H1 (cell line): ENCODE results near the gene KRTAP4-12. TPM values are rescaled to one million over a fixed set of nuclear protein-coding genes. Genes with fewer than 3 reads are reported as not detected.

Experiments used
- CTCF ChIA-PET: fragments of 300-600 bp; sonication (Branson Sonifier 250); formaldehyde crosslinking; loops from one replicate; lab custom pipeline; 2021; ENCODE audit not compliant: partially characterized antibody; lab: Charles Lee
- POLR2A ChIA-PET: fragments of 300-600 bp; sonication (Branson Sonifier 250); formaldehyde crosslinking; loops from one replicate; lab custom pipeline; 2021; ENCODE audit warnings: inconsistent platforms; ENCODE audit not compliant: partially characterized antibody; lab: Charles Lee
- DNase-seq, 2 experiments: peaks; one replicate each; pipeline versions ENCODE4 v3.0.0 to v3.0.0-alpha.2; 2010 to 2022; ENCODE audit warnings: low spot score in 2 of 2, low read depth in 1 of 2, mixed read lengths in 1 of 2
- FAIRE-seq: peaks from 2 replicates; lab custom pipeline; 2011; peaks lifted over from hg19 to GRCh38; lab: Jason Lieb, UNC
- H2AFZ ChIP-seq: 2 replicates; pipeline ENCODE4 v1.8.1; 2012; ENCODE audit warnings: low read length, inconsistent platforms
- H2AK5ac ChIP-seq: 2 replicates; pipeline ENCODE4 v1.6.1; 2013; ENCODE audit warnings: low read depth, low read length
- H2BK120ac ChIP-seq: replicated peaks from 2 replicates; pipeline ENCODE3; 2013; ENCODE audit warnings: low read depth, low read length, inconsistent platforms
- H2BK12ac ChIP-seq: 2 replicates; pipeline ENCODE4 v1.6.1; 2013; ENCODE audit warnings: low read depth, low read length
- H2BK15ac ChIP-seq: 2 replicates; pipeline ENCODE4 v1.6.1; 2013; ENCODE audit warnings: low read length
- H2BK20ac ChIP-seq: 2 replicates; pipeline ENCODE4 v1.6.1; 2013; ENCODE audit warnings: low read length
- H2BK5ac ChIP-seq: 2 replicates; pipeline ENCODE4 v1.6.1; 2013; ENCODE audit warnings: low read depth, low read length
- H3K14ac ChIP-seq: 2 replicates; pipeline ENCODE4 v1.6.1; 2013; ENCODE audit warnings: inconsistent platforms; ENCODE audit not compliant: insufficient read length
- H3K18ac ChIP-seq: 2 replicates; pipeline ENCODE4 v1.6.1; 2013; ENCODE audit warnings: low read length; ENCODE audit errors: extremely low read depth
- H3K23ac ChIP-seq: 2 replicates; pipeline ENCODE4 v1.6.1; 2013; ENCODE audit warnings: inconsistent platforms; ENCODE audit not compliant: insufficient read length
- H3K23me2 ChIP-seq: 2 replicates; pipeline ENCODE4 v1.6.1; 2013; ENCODE audit warnings: low read depth, low read length
- H3K27ac ChIP-seq: 2 replicates; pipeline ENCODE4 v1.6.1; 2011; ENCODE audit warnings: low read depth, low read length, inconsistent platforms
- H3K27me3 ChIP-seq, 4 experiments: replicated peaks in 1 of 4; 1 replicate in 1 of 4; 2 replicates in 3 of 4; pipeline versions ENCODE4 v1.6.1 to v1.8.1; 2011 to 2013; ENCODE audit warnings: low read length in 3 of 4, mild to moderate bottlenecking in 3 of 4, inconsistent platforms in 2 of 4, mixed read lengths in 2 of 4, moderate library complexity in 1 of 4; ENCODE audit not compliant: control insufficient read depth in 3 of 4, insufficient read depth in 3 of 4; ENCODE audit errors: extremely low read depth in 1 of 4
- H3K36me3 ChIP-seq, 4 experiments: 2 replicates each; pipeline versions ENCODE4 v1.6.1 to v1.8.1; 2011 to 2013; ENCODE audit warnings: mild to moderate bottlenecking in 4 of 4, low read length in 3 of 4, moderate library complexity in 2 of 4, control low read depth in 1 of 4, inconsistent platforms in 1 of 4; ENCODE audit not compliant: insufficient read depth in 4 of 4, control insufficient read depth in 2 of 4
- H3K4ac ChIP-seq: replicated peaks from 2 replicates; pipeline ENCODE3; 2013; ENCODE audit warnings: low read length, low read depth, mixed read lengths, inconsistent platforms; ENCODE audit not compliant: insufficient read length
- H3K4me1 ChIP-seq, 4 experiments: replicated peaks in 1 of 4; 1 replicate in 1 of 4; 2 replicates in 3 of 4; pipeline versions ENCODE4 v1.6.1 to v1.8.1; 2011 to 2013; ENCODE audit warnings: low read length in 3 of 4, inconsistent platforms in 2 of 4, mixed read lengths in 1 of 4; ENCODE audit not compliant: insufficient read depth in 4 of 4, control insufficient read depth in 3 of 4
- H3K4me2 ChIP-seq, 2 experiments: 2 replicates each; pipeline versions ENCODE4 v1.6.1 to v1.8.1; 2011 to 2013; ENCODE audit warnings: low read depth in 2 of 2, low read length in 2 of 2, control low read depth in 1 of 2, inconsistent platforms in 1 of 2, mild to moderate bottlenecking in 1 of 2; ENCODE audit not compliant: insufficient read depth in 1 of 2
- H3K4me3 ChIP-seq, 4 experiments: fragments of 200-600, 300-600 bp in 1 of 4; sonication (generic), shearing (Covaris generic), sonication (Bioruptor Twin) in 1 of 4; 2 replicates each; pipeline versions ENCODE4 v1.5.1 to v1.8.1; 2011 to 2016; ENCODE audit warnings: low read length in 4 of 4, low read depth in 3 of 4, control low read depth in 2 of 4, inconsistent platforms in 2 of 4, mild to moderate bottlenecking in 2 of 4, mixed read lengths in 1 of 4, moderate library complexity in 1 of 4; ENCODE audit not compliant: insufficient read depth in 2 of 4; ENCODE audit errors: extremely low read depth in 1 of 4
- H3K56ac ChIP-seq: replicated peaks from 2 replicates; pipeline ENCODE3; 2013; ENCODE audit warnings: low read depth, mild to moderate bottlenecking, mixed read lengths, low read length, inconsistent platforms; ENCODE audit not compliant: insufficient read length
- H3K79me1 ChIP-seq: 2 replicates; pipeline ENCODE4 v1.6.1; 2013; ENCODE audit warnings: low read depth, low read length, control low read depth
- H3K79me2 ChIP-seq, 2 experiments: 2 replicates each; pipeline versions ENCODE4 v1.6.1 to v1.8.1; 2012 to 2013; ENCODE audit warnings: low read length in 2 of 2, mild to moderate bottlenecking in 2 of 2, inconsistent platforms in 1 of 2; ENCODE audit not compliant: insufficient read depth in 2 of 2, control insufficient read depth in 1 of 2
- H3K9ac ChIP-seq, 4 experiments: replicated peaks in 1 of 4; 1 replicate in 1 of 4; 2 replicates in 3 of 4; pipeline versions ENCODE4 v1.6.1 to v1.8.1; 2011 to 2013; ENCODE audit warnings: low read depth in 3 of 4, low read length in 3 of 4, control low read depth in 2 of 4, mild to moderate bottlenecking in 2 of 4, moderate library complexity in 2 of 4, inconsistent platforms in 1 of 4; ENCODE audit errors: extremely low read depth in 1 of 4
- H3K9me3 ChIP-seq, 2 experiments: 2 replicates each; pipeline versions ENCODE4 v1.6.1 to v1.8.1; 2012 to 2013; ENCODE audit warnings: mild to moderate bottlenecking in 2 of 2, moderate library complexity in 2 of 2, control low read depth in 1 of 2, inconsistent platforms in 1 of 2, low read depth in 1 of 2, low read length in 1 of 2, mixed read lengths in 1 of 2; ENCODE audit not compliant: insufficient read depth in 2 of 2
- H4K20me1 ChIP-seq, 2 experiments: replicated peaks in 1 of 2; 2 replicates each; pipeline versions ENCODE3 to v1.8.1; 2011 to 2013; ENCODE audit warnings: inconsistent platforms in 2 of 2, low read length in 2 of 2, mild to moderate bottlenecking in 1 of 2; ENCODE audit not compliant: insufficient read depth in 2 of 2, control insufficient read depth in 1 of 2
- H4K5ac ChIP-seq: 2 replicates; pipeline ENCODE4 v1.6.1; 2013; ENCODE audit warnings: low read length, low read depth, mixed read lengths, inconsistent platforms; ENCODE audit not compliant: insufficient read length
- H4K8ac ChIP-seq: 2 replicates; pipeline ENCODE4 v1.8.0; 2013; ENCODE audit warnings: mild to moderate bottlenecking, moderate library complexity, low read length, inconsistent platforms; ENCODE audit not compliant: insufficient read depth; ENCODE audit errors: extremely low read depth
- H4K91ac ChIP-seq: replicated peaks from 2 replicates; pipeline ENCODE3; 2013; ENCODE audit warnings: low read length, mixed read lengths, inconsistent platforms; ENCODE audit not compliant: insufficient read length
- CBX8 ChIP-seq: fragments of 300-800, 300-1000 bp; sonication (generic); IDR thresholded peaks from 2 replicates; pipeline ENCODE4 v1.7.1; 2016; ENCODE audit warnings: low read depth, low read length, borderline replicate concordance
- CEBPB ChIP-seq: IDR thresholded peaks from 2 replicates; pipeline ENCODE4 v1.6.1; 2012; ENCODE audit warnings: low read depth, low read length
- RFX5 ChIP-seq: IDR thresholded peaks from 2 replicates; pipeline ENCODE4 v1.6.1; 2011; ENCODE audit warnings: low read depth, low read length, improper control_type of control experiment, borderline replicate concordance
- ZNF274 ChIP-seq: IDR thresholded peaks from 2 replicates; pipeline ENCODE4 v1.7.0; 2012; ENCODE audit warnings: low read length, borderline replicate concordance; ENCODE audit errors: extremely low read depth
- WGBS, 2 experiments: shearing (Covaris generic) in 1 of 2; methylation state at CpG; one replicate each; pipeline versions ENCODE4 v1.1.6 to v1.1.7; 2013 to 2015; ENCODE audit warnings: low lambda C conversion rate in 2 of 2, mixed read lengths in 2 of 2, inconsistent platforms in 1 of 2, low coverage in 1 of 2, missing lambda C conversion rate in 1 of 2; ENCODE audit not compliant: insufficient replicate concordance in 2 of 2, insufficient coverage in 1 of 2, insufficient read length in 1 of 2; ENCODE audit errors: extremely low coverage in 1 of 2, missing lambda C conversion rate in 1 of 2; 5-methylcytosine and 5-hydroxymethylcytosine counted together
- polyA plus RNA-seq, 7 experiments: library from polyadenylated mRNA; depleted of rRNA in 3 of 7; stranded (reverse) in 5 of 7; unstranded in 2 of 7; fragments of >200 nt in 5 of 7; fragments of 200-250 nt in 2 of 7; gene quantifications; 1 replicate in 5 of 7; 2 replicates in 1 of 7; 4 replicates in 1 of 7; pipeline versions ENCODE4 v1.2.1 to v1.2.3, GENCODE V29; 2011 to 2013; ENCODE audit warnings: missing spikeins in 2 of 7, mixed read lengths in 2 of 7
- total RNA-seq: library from RNA; stranded (reverse); fragmentation: NEBNext Ultra II Directional; extraction: Animal tissue kit (Norgen Biotek cat#: 25700); gene quantifications from 2 replicates; pipeline ENCODE4 v1.2.1, GENCODE V29; 2021

The KRTAP4-12 gene
- total and polyA plus RNA-seq, 2 of the 8 experiments (the other 6 are each of a cell fraction or from before 2014, with no cell fraction given): not detected

GRCh38 chr17:41127371-41127770 is 3.4 kb upstream of the KRTAP4-12 start:
- DNase-seq: no peak
- Histone ChIP-seq H3K23me2 (no peaks in the 10 kb centered on the region), H4K5ac (no peak overlapping the region), H3K4me2 (no peak overlapping the region), H2BK20ac (no peak overlapping the region), H4K20me1 (no peaks in the 10 kb centered on the region), H2AK5ac (no peak overlapping the region), H2BK15ac (no peak overlapping the region), H3K27me3 (no peaks in the 10 kb centered on the region), H3K18ac (no peak overlapping the region), H3K27ac (no peak overlapping the region), H3K4ac (no peak overlapping the region), H2BK5ac (no peak overlapping the region), H3K79me1 (no peaks in the 10 kb centered on the region), H2BK120ac (no peak overlapping the region), H3K9me3 (0 out of 4 replicates have a peak, but pooled peaks cover 0 to 5% of the 10 kb centered on the region in 2 experiments), H3K14ac (no peak overlapping the region), H3K4me1 (no peaks in the 10 kb centered on the region), H3K23ac (no peak overlapping the region), H3K4me3 (no peak overlapping the region), H3K79me2 (no peaks in the 10 kb centered on the region), H2BK12ac (no peak overlapping the region), H4K91ac (no peak overlapping the region), H3K9ac (no peak overlapping the region), H3K56ac (no peak overlapping the region), H4K8ac (no peak overlapping the region), H3K36me3 (no peaks in the 10 kb centered on the region), H2AFZ (no peak overlapping the region)
- no peak for FAIRE-seq
- CTCF ChIA-PET: no interaction called here
- WGBS, 2 experiments: 95% methylated on average over 1 of the region's 1 CpG; no CpG with 5 or more reads in 1 of the 2 experiments
- POLR2A ChIA-PET: no interaction called here
- TF ChIP-seq CBX8: no peak
- TF ChIP-seq ZNF274: no peak
- no peak for TF ChIP-seq RFX5
- TF ChIP-seq CEBPB: no peak
